Jurkat, Clone E6-1 (cell line): ENCODE data around the gene IL24.
"Not testable (repeated sequence)": the region's sequence is repeated elsewhere in the genome, so short reads cannot be mapped to it uniquely, and the experiment has no call there.

ENCODE experiments used
- DNase-seq: peaks from one replicate; pipeline ENCODE4 v3.0.0-alpha.2; 2011; ENCODE audit warnings: low read depth, low spot score
- H3K4me3 ChIP-seq: 2 replicates; pipeline ENCODE4 v1.5.1; 2011; ENCODE audit warnings: mild to moderate bottlenecking, low read length, control low read depth, moderate library complexity

Gene IL24

GRCh38 chr1:206921772-206922265, 24.6 kb downstream of the IL24 start, which contains the start of gene FCMR:
FCMR (minus strand) TSS chr1:206921941; CDS start chr1:206921854, 87 bp downstream.
- DNase-seq: peak; percentile 87
- H3K4me3 ChIP-seq: peak within 1 kb of the TSS; percentile 48

- no peak for DNase-seq
- peak overlapping the region; percentile 48 for H3K4me3 ChIP-seq
These were observed 25.3 kb downstream of the IL24 start for GRCh38 chr1:206922524-206922923.

GRCh38 chr1:206923009-206923960, 26.0 kb downstream of the IL24 start:
- peak overlapping the region; percentile 48 for H3K4me3 ChIP-seq
- peak; percentile 90 for DNase-seq

- not testable (repeated sequence) for H3K4me3 ChIP-seq, DNase-seq
These were observed 26.8 kb downstream of the IL24 start for GRCh38 chr1:206923961-206924557.

- DNase-seq: no peak
These were observed 27.4 kb downstream of the IL24 start for GRCh38 chr1:206924592-206925105.

GRCh38 chr1:206925106-206925736, 28.0 kb downstream of the IL24 start:
- no peak overlapping the region for H3K4me3 ChIP-seq
- DNase-seq: peak; percentile 76

More at GRCh38 chr1:206924592-206925105, 27.4 kb downstream of the IL24 start:
- H3K4me3 ChIP-seq: no peak overlapping the region

GRCh38 chr1:206926286-206926685, 29.0 kb downstream of the IL24 start:
- H3K4me3 ChIP-seq: no peak overlapping the region
- DNase-seq: no peak

- H3K4me3 ChIP-seq: no peak overlapping the region
- DNase-seq: no peak
These were observed 32.3 kb downstream of the IL24 start for GRCh38 chr1:206929524-206929923.

- DNase-seq: no peak
- no peak overlapping the region for H3K4me3 ChIP-seq
These were observed 33.1 kb downstream of the IL24 start for GRCh38 chr1:206930210-206930798.

GRCh38 chr1:206931709-206932108, 34.5 kb downstream of the IL24 start:
- no peak for DNase-seq
- H3K4me3 ChIP-seq: no peak overlapping the region

- no peak overlapping the region for H3K4me3 ChIP-seq
- DNase-seq: no peak
These were observed 34.9 kb downstream of the IL24 start for GRCh38 chr1:206932177-206932576.

GRCh38 chr1:206933333-206933945, 36.2 kb downstream of the IL24 start:
- DNase-seq: no peak
- no peak overlapping the region for H3K4me3 ChIP-seq

GRCh38 chr1:206935491-206936067, 38.3 kb downstream of the IL24 start:
- H3K4me3 ChIP-seq: no peak overlapping the region
- DNase-seq: no peak

- H3K4me3 ChIP-seq: no peak overlapping the region
- no peak for DNase-seq
These were observed 40.2 kb downstream of the IL24 start for GRCh38 chr1:206937425-206937824.

GRCh38 chr1:206939131-206939530, 41.9 kb downstream of the IL24 start:
- no peak for DNase-seq
- no peak overlapping the region for H3K4me3 ChIP-seq

GRCh38 chr1:206939841-206940587, 42.8 kb downstream of the IL24 start:
- H3K4me3 ChIP-seq: no peak overlapping the region
- no peak for DNase-seq

GRCh38 chr1:206940588-206940936, 43.3 kb downstream of the IL24 start:
- H3K4me3 ChIP-seq: no peak overlapping the region
- DNase-seq: no peak
